ENCODE results near the gene EZH1. TPM values are rescaled to one million over a fixed set of nuclear protein-coding genes. Genes with fewer than 3 reads are reported as not detected.
A peak's percentile ranks its signal among the peaks of the same experiment; 100 is the strongest.

EZH1 gene
- total RNA-seq, 1 donor from 2014 or later: 56.2 TPM

GRCh38 chr17:42675348-42675964 is 69.4 kb downstream of the EZH1 start:
- ATAC-seq (no peak), DNase-seq (no peak)
- intact Hi-C loops (cut with DNase I): no loop called here
- H3K36me3 ChIP-seq: peaks cover 34% of the 10 kb centered on the region
- H3K27ac ChIP-seq: peak overlapping the region; percentile 85
- H3K4me1 ChIP-seq: peaks cover 70% of the 10 kb centered on the region
- no peak for TF ChIP-seq CTCF (IDR thresholded peaks at IDR 0.05)
- H3K27me3 ChIP-seq (ENCODE audit: low read depth): peaks cover 13% of the 10 kb centered on the region
- peak overlapping the region; percentile 95 for H3K4me3 ChIP-seq
- H3K9me3 ChIP-seq: no peaks in the 10 kb centered on the region

- Histone ChIP-seq H3K27ac (peak overlapping the region; percentile 85), H3K27me3 (ENCODE audit: low read depth) (peaks cover 13% of the 10 kb centered on the region), H3K4me1 (peaks cover 68% of the 10 kb centered on the region), H3K36me3 (peaks cover 38% of the 10 kb centered on the region), H3K4me3 (peak overlapping the region; percentile 95), H3K9me3 (no peaks in the 10 kb centered on the region)
- DNase-seq (no peak), ATAC-seq (no peak)
- intact Hi-C loops (cut with DNase I): no loop called here
- TF ChIP-seq CTCF (IDR thresholded peaks at IDR 0.05): no peak
These were observed 70.0 kb downstream of the EZH1 start for GRCh38 chr17:42674755-42675347.

GRCh38 chr17:42673885-42674754 is 70.7 kb downstream of the EZH1 start:
- no peaks in the 10 kb centered on the region for H3K9me3 ChIP-seq
- H3K36me3 ChIP-seq: peaks cover 45% of the 10 kb centered on the region
- H3K4me1 ChIP-seq: peaks cover 66% of the 10 kb centered on the region
- DNase-seq: no peak
- intact Hi-C loops (cut with DNase I): no loop called here
- peaks cover 13% of the 10 kb centered on the region for H3K27me3 ChIP-seq (ENCODE audit: low read depth)
- peak; percentile 57 for TF ChIP-seq CTCF (IDR thresholded peaks at IDR 0.05)
- H3K4me3 ChIP-seq: peak overlapping the region; percentile 95
- H3K27ac ChIP-seq: peak overlapping the region; percentile 85
- no peak for ATAC-seq

- ATAC-seq (no peak), DNase-seq (no peak)
- H3K4me3 ChIP-seq: peak overlapping the region; percentile 95
- H3K27ac ChIP-seq: peak overlapping the region; percentile 85
- intact Hi-C loops (cut with DNase I): no loop called here
- H3K4me1 ChIP-seq: peaks cover 66% of the 10 kb centered on the region
- H3K27me3 ChIP-seq (ENCODE audit: low read depth): peaks cover 13% of the 10 kb centered on the region
- TF ChIP-seq CTCF (IDR thresholded peaks at IDR 0.05): no peak
- peaks cover 52% of the 10 kb centered on the region for H3K36me3 ChIP-seq
- H3K9me3 ChIP-seq: no peaks in the 10 kb centered on the region
These were observed 71.5 kb downstream of the EZH1 start for GRCh38 chr17:42673266-42673884.

- no peak for ATAC-seq
- intact Hi-C loops (cut with DNase I): no loop called here
- H3K4me1 ChIP-seq: peaks cover 71% of the 10 kb centered on the region
- H3K9me3 ChIP-seq: no peaks in the 10 kb centered on the region
- peaks cover 13% of the 10 kb centered on the region for H3K27me3 ChIP-seq (ENCODE audit: low read depth)
- H3K4me3 ChIP-seq: no peak overlapping the region
- DNase-seq: no peak
- TF ChIP-seq CTCF (IDR thresholded peaks at IDR 0.05): no peak
- H3K36me3 ChIP-seq: peaks cover 65% of the 10 kb centered on the region
- no peak overlapping the region for H3K27ac ChIP-seq
These were observed 72.8 kb downstream of the EZH1 start for GRCh38 chr17:42672038-42672437.

All from lower lobe of right lung (tissue), 2 donors.